ENCODE results near the gene EEA1. TPM values are rescaled to one million over a fixed set of nuclear protein-coding genes. Genes with fewer than 3 reads are reported as not detected.

EEA1 gene
- polyA plus RNA-seq, 2 of the 4 experiments (the other 2 are of a cell fraction): 6.6 to 8.1 TPM

- Histone ChIP-seq H3K9me3 (no peaks in the 10 kb centered on the region), H3K27ac (no peak overlapping the region), H3K4me2 (no peak overlapping the region), H3K4me1 (no peaks in the 10 kb centered on the region), H3K4me3 (no peak overlapping the region)
- no peak for FAIRE-seq
- WGBS (ENCODE audit: missing lambda C conversion rate): 52% methylated on average over 3 of the region's 3 CpGs
- TF ChIP-seq HES2 (IDR thresholded peaks at IDR 0.05): no peak
- TF ChIP-seq MAZ (IDR thresholded peaks at IDR 0.05; ENCODE audit: borderline replicate concordance, low read depth, low read length): no peak
- TF ChIP-seq NR3C1 (IDR thresholded peaks at IDR 0.05): no peak
- TF ChIP-seq JUN (IDR thresholded peaks at IDR 0.05): no peak
- TF ChIP-seq SMC3 (IDR thresholded peaks at IDR 0.05): no peak
- no peak for TF ChIP-seq EHMT2 (IDR thresholded peaks at IDR 0.05; ENCODE audit: low read depth)
- TF ChIP-seq SREBF2 (IDR thresholded peaks at IDR 0.05): no peak
- no peak for TF ChIP-seq HEYL (CRISPR knock-in tag; IDR thresholded peaks at IDR 0.05)
- TF ChIP-seq CBX8 (IDR thresholded peaks at IDR 0.05): no peak
- TF ChIP-seq PHF8 (IDR thresholded peaks at IDR 0.05; ENCODE audit: borderline replicate concordance, low read depth): no peak
- ATAC-seq: no peak
- no peak for DNase-seq (ENCODE audit: low read depth in 1 of 2, low spot score in 1 of 2)
- POLR2A ChIA-PET: no interaction called here
- CTCF ChIA-PET: no interaction called here
Measured at GRCh38 chr12:92938018-92938417, 8.9 kb upstream of the EEA1 start.

GRCh38 chr12:92933606-92934005 lies 4.5 kb upstream of the EEA1 start:
- H3K4me1 ChIP-seq: peaks cover 9% of the 10 kb centered on the region; the same call in 2 of the 3 replicates
- ChIA-PET POLR2A (no interaction called here), CTCF (interaction anchor here (0.6 to 1.6 kb wide), 3 partner anchors 10 to 463 kb away, joined by 3 to 4 read pairs (median 4); no protein-coding TSS in a partner anchor)
- TF ChIP-seq ATOH8 (CRISPR knock-in tag; IDR thresholded peaks at IDR 0.05; ENCODE audit: low read depth): no peak
- TF ChIP-seq HES2 (IDR thresholded peaks at IDR 0.05): no peak
- no peak for ATAC-seq
- no peaks in the 10 kb centered on the region for H3K9me3 ChIP-seq
- no peak for FAIRE-seq
- H3K27ac ChIP-seq: no peak overlapping the region
- no peak overlapping the region for H3K4me3 ChIP-seq
- WGBS (ENCODE audit: missing lambda C conversion rate): 77% methylated on average over 3 of the region's 3 CpGs
- DNase-seq (ENCODE audit: low read depth in 1 of 2, low spot score in 1 of 2): no peak
- H3K4me2 ChIP-seq: no peak overlapping the region

- Histone ChIP-seq H3K4me1 (peaks cover 23% of the 10 kb centered on the region), H3K9me3 (no peaks in the 10 kb centered on the region), H3K27ac (peak overlapping the region in 1 of 2 experiments; percentile 99; a peak in 3 of 6 replicates), H3K4me2 (peak overlapping the region; percentile 89), H3K4me3 (peak overlapping the region; percentile 86; the same call in 2 of the 3 replicates)
- 58% methylated on average over 3 of the region's 3 CpGs for WGBS (ENCODE audit: missing lambda C conversion rate)
- no peak for FAIRE-seq
- ChIA-PET CTCF (interaction anchor here (1.0 to 2.6 kb wide), 4 partner anchors 13 to 466 kb away, joined by 3 to 5 read pairs (median 4); no protein-coding TSS in a partner anchor), POLR2A (interaction anchor here (0.6 to 4.5 kb wide), 2 partner anchors 31 to 90 kb away, joined by 3 to 36 read pairs; no protein-coding TSS in a partner anchor)
- no peak for DNase-seq (ENCODE audit: low read depth in 1 of 2, low spot score in 1 of 2)
- no peak for TF ChIP-seq ZNF302 (CRISPR knock-in tag; IDR thresholded peaks at IDR 0.05)
- no peak for TF ChIP-seq FOSL2 (IDR thresholded peaks at IDR 0.05)
- TF ChIP-seq FOSL2 (CRISPR knock-in tag; IDR thresholded peaks at IDR 0.05): no peak
- TF ChIP-seq JUNB (IDR thresholded peaks at IDR 0.05): no peak
- TF ChIP-seq ZSCAN20 (CRISPR knock-in tag; IDR thresholded peaks at IDR 0.05): no peak
- no peak for TF ChIP-seq RAD21 (conservative IDR thresholded peaks at IDR 0.05 in 1 of 2, IDR thresholded peaks at IDR 0.05 in 1 of 2)
- TF ChIP-seq RNF2 (IDR thresholded peaks at IDR 0.05; ENCODE audit: borderline replicate concordance, low read depth): no peak
- TF ChIP-seq E2F6 (IDR thresholded peaks at IDR 0.05; ENCODE audit: borderline replicate concordance, low read depth): no peak
- TF ChIP-seq CBX8 (IDR thresholded peaks at IDR 0.05): no peak
- TF ChIP-seq TFCP2L1 (CRISPR knock-in tag; IDR thresholded peaks at IDR 0.05): no peak
- no peak for TF ChIP-seq KDM1A (IDR thresholded peaks at IDR 0.05; ENCODE audit: low read depth)
- TF ChIP-seq RARB (CRISPR knock-in tag; IDR thresholded peaks at IDR 0.05): no peak
- TF ChIP-seq CBX2 (IDR thresholded peaks at IDR 0.05; ENCODE audit: borderline replicate concordance, low read depth): no peak
- TF ChIP-seq SMC3 (IDR thresholded peaks at IDR 0.05): no peak
- no peak for TF ChIP-seq CHD2 (IDR thresholded peaks at IDR 0.05; ENCODE audit: low read length, partially characterized antibody)
- no peak for TF ChIP-seq FOXS1 (CRISPR knock-in tag; IDR thresholded peaks at IDR 0.05)
- no peak for ATAC-seq
Measured at GRCh38 chr12:92930421-92930820, 1.3 kb upstream of the EEA1 start.

Measured in A549 (cell line).